HG03097 (cell line): ENCODE data around the gene CPD.

Experiments
- ATAC-seq: cut with Tn5 transposase; IDR thresholded peaks from one replicate; pipeline ENCODE4 v1.9.1; 2021; ENCODE audit not compliant: unreplicated experiment, low FRiP score

CPD gene

DNA sequence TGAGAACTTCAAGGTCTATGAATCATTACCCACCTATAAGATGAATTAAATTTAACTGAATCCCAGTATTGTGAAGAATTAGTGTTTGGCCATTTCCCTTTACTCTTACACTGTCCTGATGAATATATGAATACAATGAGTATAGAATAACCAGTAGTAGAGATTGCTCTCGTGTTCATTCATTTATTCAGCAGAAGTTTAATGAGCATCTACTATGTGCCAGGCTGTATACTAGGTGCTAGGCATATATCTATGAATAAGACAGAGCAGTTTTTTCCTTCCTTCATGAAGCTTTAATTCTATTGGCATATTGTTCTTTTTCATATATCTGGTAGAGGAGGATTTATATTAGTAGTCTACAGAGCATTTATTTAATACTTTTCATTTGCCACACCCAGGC lies 104.4 kb downstream of the CPD start:
- ATAC-seq: no peak

DNA sequence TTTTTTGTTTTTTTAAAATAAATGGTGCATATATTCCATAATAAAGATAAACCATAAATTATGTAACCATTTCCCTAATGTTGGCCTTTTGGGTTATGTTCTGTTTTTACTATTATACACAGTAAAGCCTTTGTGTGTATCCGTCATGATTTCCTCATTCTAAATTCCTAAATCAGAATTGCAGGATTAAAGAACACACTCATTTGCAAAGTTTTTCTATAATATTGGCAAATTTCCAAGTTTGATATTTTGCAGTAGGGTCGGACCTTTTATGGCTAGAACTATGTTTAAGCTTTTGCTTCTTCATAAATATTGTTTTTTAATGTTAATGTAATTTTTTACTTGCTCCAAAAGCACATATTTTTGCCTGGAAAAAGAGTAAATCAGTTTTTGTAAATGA lies 115.1 kb downstream of the CPD start:
- ATAC-seq: no peak

DNA sequence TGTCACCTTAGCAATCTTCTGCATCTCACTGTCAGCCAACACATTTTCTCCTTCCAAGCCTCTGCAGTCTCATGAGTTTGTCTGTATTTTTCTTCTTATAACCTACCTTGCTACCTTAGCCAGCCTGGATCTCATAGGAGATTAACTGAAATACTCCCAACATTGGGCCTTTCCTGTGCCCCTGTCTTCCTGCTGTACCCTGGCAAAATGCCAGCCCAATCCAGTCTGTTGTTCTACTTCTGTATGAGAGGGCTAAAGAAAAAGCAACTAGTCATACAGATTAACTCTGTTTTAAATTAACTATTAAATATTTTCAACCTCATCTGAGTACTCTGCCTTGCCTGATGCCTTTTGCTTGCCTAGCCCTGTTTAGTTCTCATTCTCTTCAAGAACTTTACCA lies 116.9 kb downstream of the CPD start:
- ATAC-seq: no peak

DNA sequence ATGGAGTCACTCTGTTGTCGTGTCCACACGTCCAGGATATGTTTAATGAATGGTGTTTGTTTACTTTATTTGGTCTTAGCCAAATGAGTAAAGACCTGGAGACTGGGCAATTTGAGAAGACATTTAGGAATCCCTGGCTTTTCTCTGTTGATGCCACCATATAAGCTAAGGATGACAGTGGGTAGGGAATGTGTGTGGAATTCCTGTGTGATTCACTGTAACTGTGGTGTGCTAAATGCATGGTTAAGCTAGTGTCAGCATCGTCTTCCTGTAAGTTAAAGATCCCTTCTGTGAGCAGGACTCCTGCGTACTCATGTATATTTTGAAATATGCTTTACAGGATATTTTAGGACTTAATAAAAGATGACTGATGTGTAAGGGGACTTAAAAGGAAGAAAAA lies 124.8 kb downstream of the CPD start:
- no peak for ATAC-seq

DNA sequence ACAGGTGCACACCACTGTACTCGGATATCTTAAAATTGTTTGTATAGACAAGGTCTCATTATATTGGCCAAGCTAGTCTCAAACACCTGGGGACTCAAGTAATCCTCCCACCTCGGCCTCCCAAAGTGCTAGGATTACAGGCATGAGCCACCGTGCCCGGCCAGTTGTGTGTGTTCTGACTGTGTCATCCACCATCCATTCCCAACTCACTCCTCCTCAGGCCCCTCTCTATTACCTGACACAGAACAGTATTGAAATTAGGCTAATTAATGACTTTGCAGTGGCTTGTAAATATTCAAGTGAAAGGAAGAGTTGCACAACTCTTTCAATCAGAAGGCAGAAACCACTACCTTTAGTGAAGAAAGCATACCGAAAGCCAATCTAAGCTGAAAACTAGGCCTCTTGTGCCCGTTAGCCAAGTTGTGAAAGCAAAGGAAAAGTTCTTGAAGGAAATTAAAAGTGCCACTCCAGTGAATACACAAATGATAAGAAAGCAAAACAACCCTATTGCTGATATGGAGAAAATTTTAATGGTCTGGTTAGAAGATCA lies 127.2 kb downstream of the CPD start:
- no peak for ATAC-seq

DNA sequence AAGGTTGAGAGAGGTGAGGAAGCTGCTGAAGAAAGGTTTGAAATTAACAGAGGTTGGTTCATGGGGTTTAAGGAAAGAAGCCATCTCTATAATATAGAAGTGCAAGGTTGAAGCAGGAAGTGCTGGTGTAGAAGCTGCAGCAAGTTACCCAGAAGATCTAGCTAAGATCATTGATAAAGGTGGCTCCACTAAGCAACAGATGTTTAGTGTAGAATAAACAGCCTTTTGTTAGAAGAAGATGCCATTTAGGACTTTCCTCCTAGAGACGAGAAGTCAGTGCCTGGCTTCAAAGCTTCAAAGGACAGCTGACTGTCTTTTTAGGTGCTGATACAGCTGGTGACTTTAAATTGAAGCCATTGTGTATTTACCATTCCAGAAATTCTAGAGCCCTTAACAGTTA lies 127.8 kb downstream of the CPD start:
- no peak for ATAC-seq

DNA sequence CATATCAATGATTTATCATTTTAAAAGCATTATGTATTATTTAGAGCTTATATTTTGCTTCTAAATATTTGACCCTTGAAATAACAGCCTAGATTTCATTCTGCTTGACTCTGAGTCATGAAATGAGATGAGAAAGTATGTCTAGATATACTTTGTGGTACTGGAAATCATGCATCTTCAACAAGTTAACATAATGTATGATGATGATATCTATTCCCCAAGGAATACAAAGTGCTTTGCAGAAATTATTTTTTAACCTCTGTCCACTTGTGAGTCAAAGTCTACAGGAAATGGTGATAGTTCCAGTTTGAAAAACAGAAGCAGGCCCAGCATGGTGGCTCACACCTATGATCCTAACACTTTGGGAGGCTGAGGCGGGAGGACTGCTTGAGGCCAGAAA lies 134.6 kb downstream of the CPD start:
- ATAC-seq: no peak

DNA sequence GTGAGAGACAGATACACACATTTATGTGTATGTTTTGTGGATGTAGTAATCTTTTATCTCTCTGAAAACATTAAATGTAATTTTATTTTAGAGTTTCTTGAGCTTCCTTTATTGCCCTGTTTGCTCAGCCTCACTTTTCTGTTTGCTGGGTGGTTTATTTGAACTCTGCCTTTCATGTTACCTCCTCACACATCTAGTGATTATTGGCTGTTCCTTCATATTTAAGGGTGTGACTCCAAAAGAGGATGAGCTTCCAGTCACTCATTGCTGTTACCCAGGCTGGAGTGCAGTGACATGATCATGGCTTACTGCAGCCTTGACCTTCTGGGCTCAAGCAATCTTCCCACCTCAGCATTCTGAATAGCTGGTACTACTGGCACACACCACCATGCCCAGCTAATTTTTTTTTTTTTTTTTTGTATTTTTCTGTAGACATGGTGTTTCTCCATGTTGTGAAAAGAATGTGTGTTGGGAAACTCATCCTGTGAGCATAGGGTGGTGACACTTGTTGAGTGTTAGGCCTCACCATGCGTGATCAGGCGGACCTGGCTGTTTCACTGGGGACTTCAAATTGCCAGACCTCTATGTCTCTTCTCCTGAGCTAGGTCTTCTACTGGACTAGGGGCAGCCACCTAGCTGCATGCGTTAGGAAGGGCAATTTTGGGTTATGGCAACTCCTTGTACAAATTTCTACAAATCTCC lies 136.3 kb downstream of the CPD start:
- no peak for ATAC-seq

DNA sequence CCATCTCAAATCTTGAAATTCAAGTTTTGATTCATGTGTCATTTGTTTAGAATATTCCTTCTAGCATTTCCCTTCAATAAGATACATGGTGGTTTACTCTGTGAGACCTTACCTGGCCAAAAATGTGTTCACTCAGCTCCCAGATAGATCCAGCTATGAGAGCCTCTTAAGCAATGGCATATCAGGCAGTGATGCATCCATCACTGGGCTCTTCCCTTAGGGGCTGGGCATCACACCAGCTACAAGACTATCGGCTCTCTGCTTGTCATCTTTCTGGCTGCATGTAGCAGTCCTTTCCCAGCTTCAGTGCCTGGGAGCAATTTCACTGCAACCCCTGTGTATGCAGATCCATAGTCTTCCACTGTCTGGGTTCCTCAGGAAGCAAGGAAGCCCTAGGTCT lies 139.1 kb downstream of the CPD start:
- ATAC-seq: no peak

DNA sequence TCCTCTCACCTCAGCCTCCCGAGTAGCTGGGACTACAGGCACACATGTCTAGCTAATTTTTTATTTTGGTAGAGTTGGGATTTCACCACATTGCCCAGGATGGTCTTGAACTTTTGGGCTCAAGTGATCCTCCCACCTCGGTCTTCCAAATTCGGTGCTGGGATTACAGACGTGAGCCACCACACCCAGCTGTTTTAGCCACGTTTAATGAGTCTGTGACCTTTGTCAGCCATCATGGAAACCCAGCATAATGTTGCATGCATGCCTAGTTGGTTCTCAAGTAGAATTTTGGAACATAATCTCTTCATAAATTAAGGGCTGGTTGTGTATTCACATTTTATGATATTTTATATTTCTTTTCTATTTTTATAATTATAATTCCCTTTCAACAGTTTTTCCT lies 140.4 kb downstream of the CPD start:
- ATAC-seq: no peak
